Fibroblast of skin of left quadriceps (primary cell): ENCODE measurements around the gene PHYHIPL.
"Not testable (repeated sequence)": the region's sequence is repeated elsewhere in the genome, so short reads cannot be mapped to it uniquely, and the experiment has no call there.

ENCODE experiments used
- DNase-seq, 2 experiments: peaks; one replicate each; pipeline ENCODE4 v3.0.0-alpha.2; 2013; ENCODE audit warnings: low read depth in 2 of 2

Gene PHYHIPL

GRCh38 chr10:59190332-59190731 is 13.9 kb downstream of the PHYHIPL start:
- no peak for DNase-seq

- no peak for DNase-seq
Observed at GRCh38 chr10:59206204-59206720, 29.8 kb downstream of the PHYHIPL start.

GRCh38 chr10:59212301-59212798 is 35.9 kb downstream of the PHYHIPL start:
- DNase-seq = no peak

GRCh38 chr10:59214160-59214559 is 37.7 kb downstream of the PHYHIPL start:
- no peak for DNase-seq

GRCh38 chr10:59216178-59216869 is 39.9 kb downstream of the PHYHIPL start:
- no peak for DNase-seq

GRCh38 chr10:59222788-59223187 is 46.3 kb downstream of the PHYHIPL start:
- DNase-seq = no peak

DNA sequence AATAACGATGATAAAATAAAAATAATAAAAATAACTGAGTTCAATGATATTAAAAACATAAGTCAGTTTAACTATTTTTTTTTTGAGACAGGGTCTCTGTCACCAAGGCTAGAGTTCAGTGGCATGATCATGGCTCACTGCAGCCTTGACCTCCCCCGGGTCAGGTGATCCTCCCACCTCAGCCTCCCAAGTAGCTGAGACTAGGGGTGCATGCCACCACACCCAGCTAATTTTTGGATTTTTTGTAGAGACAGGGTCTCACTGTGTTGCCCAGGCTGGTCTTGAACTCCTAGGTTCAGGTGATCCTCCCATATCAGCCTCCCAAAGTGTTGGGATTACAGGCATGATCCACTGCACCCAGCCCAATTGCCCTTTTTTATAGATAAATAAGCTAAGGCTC is 47.2 kb downstream of the PHYHIPL start:
- DNase-seq = not testable (repeated sequence)

- no peak for DNase-seq
Observed at GRCh38 chr10:59225211-59225610, 48.8 kb downstream of the PHYHIPL start.

DNA sequence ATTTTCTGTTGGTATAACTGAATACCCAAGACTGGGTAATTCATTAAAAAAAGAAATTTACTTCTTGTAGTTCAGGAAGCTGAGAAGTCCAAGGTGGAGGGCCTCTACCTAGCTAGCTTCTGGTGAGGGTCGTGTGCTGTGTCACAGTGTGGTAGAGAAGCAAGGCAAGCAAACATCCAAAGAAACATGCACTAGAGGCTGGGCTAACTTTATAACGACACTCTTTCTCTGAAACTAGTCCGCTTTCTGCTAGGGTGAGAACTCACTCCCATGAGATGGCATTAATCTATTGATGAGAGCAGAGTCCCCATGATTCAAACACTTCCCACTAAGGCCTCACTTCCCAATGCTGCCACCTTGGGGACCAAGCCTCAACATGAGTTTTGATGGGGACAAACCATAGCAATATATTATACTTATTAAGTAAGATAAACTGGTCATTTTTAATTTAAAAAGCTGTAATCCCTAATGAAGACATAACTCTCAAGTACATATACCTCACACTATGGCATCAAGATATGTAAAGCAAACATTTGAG is 50.8 kb downstream of the PHYHIPL start:
- DNase-seq = no peak

GRCh38 chr10:59229441-59229840 is 53.0 kb downstream of the PHYHIPL start:
- peak in 1 of 2 experiments; percentile 6 for DNase-seq

DNA sequence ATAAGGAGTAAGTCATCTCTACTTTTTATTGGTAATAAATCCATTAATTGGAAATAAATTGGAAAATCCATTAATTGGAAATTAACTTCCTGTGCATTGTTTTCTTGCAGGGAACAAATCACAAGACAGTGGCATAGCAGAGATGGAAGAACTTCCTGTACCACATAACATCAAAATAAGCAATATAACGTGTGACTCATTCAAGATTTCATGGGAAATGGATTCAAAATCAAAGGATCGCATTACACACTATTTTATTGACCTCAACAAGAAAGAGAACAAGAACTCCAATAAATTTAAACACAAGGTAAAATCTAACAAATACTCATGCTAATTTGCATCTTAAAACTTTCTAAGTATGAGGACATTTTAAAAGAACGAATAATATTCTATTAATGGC is 57.8 kb downstream of the PHYHIPL start:
- DNase-seq = no peak

GRCh38 chr10:59234816-59235429 is 58.5 kb downstream of the PHYHIPL start:
- peak in 1 of 2 experiments; percentile 9 for DNase-seq

GRCh38 chr10:59236064-59236697 is 59.7 kb downstream of the PHYHIPL start:
- DNase-seq = no peak

GRCh38 chr10:59237775-59238174 is 61.3 kb downstream of the PHYHIPL start:
- no peak for DNase-seq

GRCh38 chr10:59239108-59239507 is 62.7 kb downstream of the PHYHIPL start:
- DNase-seq = not testable (repeated sequence)

DNA sequence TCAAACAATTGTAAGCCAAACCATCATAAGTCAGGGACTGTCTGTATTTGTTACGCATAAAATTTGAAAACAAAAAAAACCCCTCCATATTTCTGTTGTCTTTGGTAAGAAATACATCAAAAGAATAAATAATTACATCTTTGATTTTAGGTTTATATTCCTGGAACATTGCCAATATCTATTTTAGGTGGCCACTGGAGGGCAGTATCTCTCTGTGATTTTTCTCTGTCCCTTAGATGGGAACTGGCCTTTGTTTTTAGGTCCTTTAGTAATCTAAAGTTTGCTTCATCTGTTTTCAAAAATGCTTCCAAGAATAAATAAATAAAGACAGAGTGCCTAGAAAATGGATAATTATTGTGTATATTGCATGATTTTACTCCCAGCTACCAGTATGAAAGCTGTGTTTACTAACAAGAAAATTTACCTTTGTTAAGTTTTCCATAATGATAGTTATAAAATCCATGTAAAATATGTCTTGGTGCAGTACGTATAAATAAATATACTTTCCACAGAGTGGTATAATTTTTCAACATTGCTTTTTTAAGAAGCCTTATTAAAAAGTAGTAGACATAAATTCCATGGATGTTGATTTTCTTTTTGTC is 64.2 kb downstream of the PHYHIPL start:
- DNase-seq = peak in 1 of 2 experiments; percentile 17

GRCh38 chr10:59242057-59242456 is 65.6 kb downstream of the PHYHIPL start:
- DNase-seq = no peak

DNA sequence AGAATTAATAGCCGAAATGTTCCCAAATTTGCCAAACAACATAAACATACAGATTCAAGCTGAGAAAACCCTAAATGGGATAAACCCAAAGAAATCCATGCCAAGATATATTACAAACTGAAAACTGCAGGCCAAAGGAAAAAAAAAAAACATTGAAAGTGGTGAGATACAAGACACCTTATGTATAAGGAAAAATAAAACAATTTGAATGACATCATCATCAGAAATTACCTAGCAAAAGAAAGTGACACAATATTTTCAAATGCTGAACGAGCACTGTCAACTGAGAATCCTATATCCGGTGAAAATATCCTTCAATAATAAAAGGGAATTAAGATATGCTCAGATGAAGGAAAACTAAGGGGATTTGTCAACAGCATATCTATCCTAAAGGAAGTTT is 66.5 kb downstream of the PHYHIPL start:
- DNase-seq = no peak

DNA sequence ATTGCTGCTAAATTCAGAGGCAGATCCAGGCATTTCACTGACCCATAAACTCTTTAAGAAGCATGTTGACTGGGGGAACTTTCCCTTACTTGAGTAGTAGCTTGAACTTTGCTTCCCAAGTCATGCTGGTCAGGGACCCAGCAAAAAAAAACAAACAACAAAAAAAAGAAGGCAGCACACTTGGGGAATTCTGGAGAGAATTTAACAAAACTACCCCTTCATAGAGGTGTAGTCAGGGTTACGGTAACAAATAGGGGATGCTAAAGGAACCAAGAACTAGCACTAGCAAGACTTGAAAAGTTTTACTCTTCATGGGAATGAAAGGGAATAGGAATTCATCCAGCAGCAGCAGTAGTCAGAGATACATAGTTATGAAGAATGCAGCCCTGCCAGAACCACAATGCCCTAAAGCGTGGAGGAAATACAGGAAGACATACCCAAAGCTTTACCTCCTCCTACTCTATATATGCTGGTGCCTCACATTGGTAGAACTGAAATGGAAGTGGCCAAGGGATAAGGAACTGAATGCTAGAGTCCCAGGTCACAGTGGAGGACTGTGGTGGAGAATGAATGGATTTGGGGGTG is 67.3 kb downstream of the PHYHIPL start:
- no peak for DNase-seq

DNA sequence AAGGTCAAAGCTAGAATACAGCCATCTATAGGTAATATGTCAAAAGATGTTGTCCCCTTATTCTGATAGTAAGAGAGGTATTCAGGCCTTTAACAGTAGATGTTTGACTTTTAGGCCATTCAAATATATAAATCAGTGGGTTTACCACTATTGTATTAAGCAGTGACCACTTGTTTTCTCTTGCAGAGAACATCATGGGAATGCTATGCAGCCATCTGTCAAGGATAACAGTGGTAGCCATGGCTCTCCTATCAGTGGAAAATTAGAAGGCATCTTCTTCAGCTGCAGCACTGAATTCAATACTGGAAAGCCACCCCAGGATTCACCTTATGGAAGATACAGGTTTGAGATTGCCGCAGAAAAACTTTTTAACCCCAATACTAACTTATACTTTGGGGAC is 68.4 kb downstream of the PHYHIPL start:
- DNase-seq = no peak

DNA sequence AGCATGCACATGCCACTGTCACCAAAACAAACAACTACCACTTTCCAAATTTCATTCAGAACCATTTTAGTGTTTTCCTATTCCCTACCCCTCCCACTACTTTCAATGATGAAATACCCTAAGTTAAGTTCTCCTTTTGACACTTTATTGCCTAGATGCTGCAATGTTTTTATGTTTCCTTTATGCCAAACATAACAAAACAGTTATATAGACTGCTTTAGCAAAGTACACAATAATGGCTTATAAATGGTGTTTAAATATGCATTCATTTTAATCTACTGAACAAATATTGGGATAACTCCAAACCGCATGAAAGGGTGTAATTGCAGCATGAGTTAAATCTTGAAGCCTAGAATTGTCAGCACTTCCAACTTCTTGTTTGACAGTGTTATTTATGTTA is 69.2 kb downstream of the PHYHIPL start:
- no peak for DNase-seq

GRCh38 chr10:59252491-59252890 is 76.0 kb downstream of the PHYHIPL start:
- DNase-seq = no peak
